C1 segment of cervical spinal cord (tissue), 14 donors: ENCODE data around the gene KCNK4.
"Not testable (repeated sequence)": the region's sequence is repeated elsewhere in the genome, so short reads cannot be mapped to it uniquely, and the experiment has no call there.

Experiments used
- DNase-seq, 14 donors: peaks; one replicate each; lab custom pipeline; 2025; lab: John Stamatoyannopoulos, UW

KCNK4 gene

GRCh38 chr11:64305691-64306562, 14.8 kb downstream of the KCNK4 start:
- peak in 11 of 14 donors; percentile 42 to 77 (median 64) for DNase-seq

- DNase-seq, result no peak
These were observed 15.4 kb downstream of the KCNK4 start for GRCh38 chr11:64306563-64306875.

- peak in 5 of 14 donors; percentile 18 to 61 (median 40) for DNase-seq
These were observed 15.9 kb downstream of the KCNK4 start for GRCh38 chr11:64306876-64307622.

GRCh38 chr11:64307795-64308194, 16.7 kb downstream of the KCNK4 start:
- DNase-seq, result not testable (repeated sequence)

- DNase-seq, result no peak
These were observed 21.8 kb downstream of the KCNK4 start for GRCh38 chr11:64312947-64313346.

GRCh38 chr11:64313491-64314145, 22.5 kb downstream of the KCNK4 start:
- peak in 4 of 14 donors; percentile 22 to 73 (median 37) for DNase-seq

- no peak for DNase-seq
These were observed 23.2 kb downstream of the KCNK4 start for GRCh38 chr11:64314146-64314804.

GRCh38 chr11:64314805-64315561, 23.9 kb downstream of the KCNK4 start:
- DNase-seq, result no peak

GRCh38 chr11:64315667-64316526, 24.8 kb downstream of the KCNK4 start:
- not testable (repeated sequence) for DNase-seq

GRCh38 chr11:64316672-64317324, 25.7 kb downstream of the KCNK4 start:
- DNase-seq, result peak in 1 of 14 donors; percentile 58

GRCh38 chr11:64317325-64317960, 26.3 kb downstream of the KCNK4 start, which contains the start of gene TRMT112:
TSS of gene TRMT112 (minus strand) at chr11:64317559. CDS start at chr11:64317526, 33 bp downstream.
- peak; percentile 69 to 98 (median 94) for DNase-seq

- peak; percentile 68 to 97 (median 94) for DNase-seq
These were observed 27.1 kb downstream of the KCNK4 start, which contains the start of gene PRDX5 for GRCh38 chr11:64317961-64318765. TSS of gene PRDX5 (plus strand) at chr11:64318121. CDS start at chr11:64318216, 95 bp downstream.

- DNase-seq, result no peak
These were observed 28.0 kb downstream of the KCNK4 start for GRCh38 chr11:64318766-64319761.

- DNase-seq, result no peak
These were observed 29.5 kb downstream of the KCNK4 start for GRCh38 chr11:64320556-64320955.

GRCh38 chr11:64321026-64321425, 29.9 kb downstream of the KCNK4 start:
- DNase-seq, result no peak

GRCh38 chr11:64321533-64321932, 30.4 kb downstream of the KCNK4 start:
- DNase-seq, result peak in 1 of 14 donors; percentile 34

- DNase-seq, result no peak
These were observed 31.8 kb downstream of the KCNK4 start for GRCh38 chr11:64322925-64323260.
